Neural cell (in vitro differentiated cells): Measurements from ENCODE around the gene EEF1A1. TPM values are rescaled to one million over a fixed set of nuclear protein-coding genes. Genes with fewer than 3 reads are reported as not detected.
"Not testable (repeated sequence)": the region's sequence is repeated elsewhere in the genome, so short reads cannot be mapped to it uniquely, and the experiment has no call there.

Source experiments
- H2AFZ ChIP-seq: fragments of 200-600, 300-800 bp; sonication (generic), shearing (Covaris generic); 2 replicates; pipeline ENCODE4 v1.6.0; 2014; ENCODE audit warnings: low read depth, mild to moderate bottlenecking, antibody characterized with exemption, low read length, moderate library complexity
- H3F3A ChIP-seq: fragments of 200-600 bp; shearing (Covaris generic); 2 replicates; pipeline ENCODE4 v1.6.1; 2016; ENCODE audit warnings: mild to moderate bottlenecking, moderate library complexity, mixed read lengths, antibody characterized with exemption, low read length; ENCODE audit not compliant: insufficient read depth, poor library complexity, severe bottlenecking
- H3K27ac ChIP-seq: fragments of 200-600, 300-800 bp; sonication (generic), shearing (Covaris generic); 2 replicates; pipeline ENCODE4 v1.5.1; 2014; ENCODE audit warnings: mild to moderate bottlenecking, low read length, moderate library complexity
- H3K27me3 ChIP-seq: fragments of 300-800, 200-600 bp; sonication (generic), shearing (Covaris generic); 2 replicates; pipeline ENCODE4 v1.6.0; 2014; ENCODE audit warnings: mild to moderate bottlenecking, low read depth, low read length, moderate library complexity; ENCODE audit not compliant: insufficient read depth
- H3K36me3 ChIP-seq: fragments of 300-800, 200-600 bp; sonication (generic), shearing (Covaris generic); 2 replicates; pipeline ENCODE4 v1.5.1; 2014; ENCODE audit warnings: mild to moderate bottlenecking, antibody characterized with exemption, low read length, moderate library complexity; ENCODE audit not compliant: insufficient read depth
- H3K4me2 ChIP-seq: fragments of 300-800, 200-600 bp; sonication (generic), shearing (Covaris generic); 2 replicates; pipeline ENCODE4 v1.6.0; 2014; ENCODE audit warnings: mild to moderate bottlenecking, low read length
- H3K4me3 ChIP-seq: fragments of 300-800, 200-600 bp; sonication (generic), shearing (Covaris generic); 2 replicates; pipeline ENCODE4 v1.5.1; 2014; ENCODE audit warnings: mild to moderate bottlenecking, low read length, moderate library complexity
- H3K79me2 ChIP-seq: fragments of 200-600 bp; shearing (Covaris generic); replicated peaks from 2 replicates; pipeline ENCODE4 v1.6.0; 2014; ENCODE audit warnings: mild to moderate bottlenecking, low read length, moderate library complexity; ENCODE audit not compliant: insufficient read depth
- H3K9ac ChIP-seq: fragments of 300-800, 200-600 bp; sonication (generic), shearing (Covaris generic); 2 replicates; pipeline ENCODE4 v1.6.1; 2016; ENCODE audit warnings: mild to moderate bottlenecking, low read length, mixed read lengths
- H3K9me2 ChIP-seq: fragments of 200-600 bp; shearing (Covaris generic); 2 replicates; pipeline ENCODE4 v1.6.1; 2016; ENCODE audit warnings: mild to moderate bottlenecking, low read length, mixed read lengths; ENCODE audit not compliant: insufficient read depth
- H3K9me3 ChIP-seq: fragments of 200-600, 300-800 bp; sonication (generic), shearing (Covaris generic); 2 replicates; pipeline ENCODE4 v1.6.1; 2016; ENCODE audit warnings: mild to moderate bottlenecking, mixed run types, low read length, moderate library complexity, mixed read lengths
- H4K20me1 ChIP-seq: fragments of 200-600 bp; shearing (Covaris generic); 2 replicates; pipeline ENCODE4 v1.6.1; 2016; ENCODE audit warnings: mild to moderate bottlenecking, mixed run types; ENCODE audit not compliant: insufficient read depth
- EP300 ChIP-seq: fragments of 450-650 bp; conservative IDR thresholded peaks from 2 replicates; pipeline ENCODE4 v1.6.1; 2014; ENCODE audit warnings: antibody characterized with exemption, mild to moderate bottlenecking, moderate library complexity; ENCODE audit not compliant: poor library complexity, severe bottlenecking
- EZH2 ChIP-seq: fragments of 200-600, 300-800 bp; shearing (Covaris generic), sonication (generic); IDR thresholded peaks from 2 replicates; pipeline ENCODE4 v1.6.1; 2014; ENCODE audit warnings: antibody characterized with exemption, low read length, borderline replicate concordance, mild to moderate bottlenecking; ENCODE audit not compliant: insufficient read depth, poor library complexity, severe bottlenecking
- MXI1 ChIP-seq: fragments of 450-650 bp; conservative IDR thresholded peaks from 2 replicates; pipeline ENCODE4 v1.6.1; 2014; ENCODE audit warnings: antibody characterized with exemption, mild to moderate bottlenecking; ENCODE audit not compliant: poor library complexity, severe bottlenecking
- POLR2AphosphoS5 ChIP-seq: IDR thresholded peaks from 2 replicates; pipeline ENCODE4 v1.6.1; 2012
- RAD21 ChIP-seq: fragments of 450-650 bp; conservative IDR thresholded peaks from 2 replicates; pipeline ENCODE4 v1.6.1; 2014; ENCODE audit warnings: antibody characterized with exemption, mild to moderate bottlenecking, moderate library complexity
- SMC3 ChIP-seq: fragments of 450-650 bp; conservative IDR thresholded peaks from 2 replicates; pipeline ENCODE4 v1.6.1; 2014; ENCODE audit warnings: antibody characterized with exemption, mild to moderate bottlenecking, moderate library complexity; ENCODE audit not compliant: poor library complexity
- TAF1 ChIP-seq: IDR thresholded peaks from 2 replicates; pipeline ENCODE4 v1.6.1; 2012; ENCODE audit warnings: low read depth
- polyA plus RNA-seq: library from polyadenylated mRNA; depleted of rRNA; stranded (reverse); fragments of >200 nt; gene quantifications from 2 replicates; pipeline ENCODE4 v1.2.3, GENCODE V29; 2014
- TF ChIP-seq, protein P1 (sequence below): IDR thresholded peaks from 2 replicates; pipeline ENCODE4 v1.6.1; 2012; ENCODE audit warnings: borderline replicate concordance
- TF ChIP-seq, protein P2 (sequence below): fragments of 450-650 bp; IDR thresholded peaks from 2 replicates; pipeline ENCODE4 v1.5.1; 2014; ENCODE audit warnings: antibody characterized with exemption, mild to moderate bottlenecking, moderate library complexity; ENCODE audit not compliant: poor library complexity, severe bottlenecking

Gene EEF1A1
- polyA plus RNA-seq, 1 donor from 2014 or later = 10,705 TPM

DNA sequence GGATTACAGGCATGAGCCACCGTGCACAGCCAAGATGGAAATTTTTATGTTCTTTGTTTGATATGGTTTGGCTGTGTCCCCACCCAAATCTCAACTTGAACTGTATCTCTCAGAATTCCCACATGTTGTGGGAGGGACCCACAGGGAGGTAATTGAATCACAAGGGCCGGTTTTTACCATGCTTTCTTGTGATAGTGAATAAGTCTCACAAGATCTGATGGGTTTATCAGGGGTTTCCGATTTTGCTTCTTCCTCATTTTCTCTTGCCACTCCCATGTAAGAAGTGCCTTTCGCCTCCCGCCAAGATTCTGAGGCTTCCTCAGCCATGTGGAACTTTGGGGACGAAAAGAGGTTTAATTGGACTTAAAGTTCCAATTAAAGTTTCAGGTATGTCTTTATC, 14.6 kb downstream of the EEF1A1 start:
- no peak overlapping the region for H3K27ac ChIP-seq
- H3K4me2 ChIP-seq = no peak overlapping the region
- H3K4me3 ChIP-seq = no peak overlapping the region
- H3K9ac ChIP-seq = no peak overlapping the region
- TF ChIP-seq EZH2 = no peak
- no peak for TF ChIP-seq SMC3
- H3K36me3 ChIP-seq = no peaks in the 10 kb centered on the region
- H3F3A ChIP-seq = no peaks in the 10 kb centered on the region
- H3K79me2 ChIP-seq = no peaks in the 10 kb centered on the region
- no peaks in the 10 kb centered on the region for H3K9me2 ChIP-seq
- H3K9me3 ChIP-seq = no peaks in the 10 kb centered on the region
- H3K27me3 ChIP-seq = no peaks in the 10 kb centered on the region
- H2AFZ ChIP-seq = no peak overlapping the region
- no peaks in the 10 kb centered on the region for H4K20me1 ChIP-seq

DNA sequence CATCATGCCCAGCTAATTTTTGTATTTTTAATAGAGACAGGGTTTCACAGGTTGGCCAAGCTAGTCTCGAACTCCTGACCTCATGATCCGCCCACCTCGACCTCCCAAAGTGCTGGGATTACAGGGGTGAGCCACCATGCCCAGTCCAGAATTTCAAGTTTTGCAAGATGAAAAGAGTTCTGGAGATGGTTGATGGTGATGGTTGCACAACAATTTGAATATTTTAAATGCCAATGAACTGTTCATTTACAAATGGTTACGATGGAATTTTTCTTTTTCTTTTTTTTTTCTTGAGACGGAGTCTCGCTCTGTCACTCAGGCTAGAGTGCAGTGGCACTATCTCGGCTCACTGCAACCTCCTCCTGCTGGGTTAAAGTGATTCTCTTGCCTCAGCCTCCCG, 15.1 kb downstream of the EEF1A1 start:
- not testable (repeated sequence) for H3K9me3 ChIP-seq, H3K36me3 ChIP-seq, H3K9me2 ChIP-seq, H2AFZ ChIP-seq, H3K27ac ChIP-seq, H3K4me3 ChIP-seq, H3K27me3 ChIP-seq, H3K79me2 ChIP-seq, H3K9ac ChIP-seq, H4K20me1 ChIP-seq, H3F3A ChIP-seq, H3K4me2 ChIP-seq

DNA sequence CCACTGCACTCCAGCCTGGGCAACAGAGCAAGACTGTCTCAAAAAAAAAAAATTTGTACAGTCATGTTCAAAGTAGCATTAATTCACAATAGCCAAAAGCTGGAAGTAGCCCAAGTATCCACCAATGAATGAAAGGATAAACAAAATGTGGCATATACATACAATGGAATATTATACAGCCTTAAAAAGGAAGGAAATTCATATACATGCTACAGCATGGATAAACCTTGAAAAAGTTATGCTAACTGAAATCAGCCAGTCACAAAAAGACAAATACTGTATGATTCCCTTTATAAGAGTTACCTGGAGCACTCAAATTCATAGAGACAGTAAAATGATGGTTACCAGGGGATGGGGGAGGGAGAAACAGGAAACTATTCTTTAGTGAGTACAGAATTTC, 15.7 kb downstream of the EEF1A1 start:
- Histone ChIP-seq H3K9ac (no peak overlapping the region), H3K4me3 (no peak overlapping the region), H3K36me3 (no peaks in the 10 kb centered on the region), H3K79me2 (no peaks in the 10 kb centered on the region), H2AFZ (no peak overlapping the region), H4K20me1 (no peaks in the 10 kb centered on the region), H3K9me2 (no peaks in the 10 kb centered on the region), H3K9me3 (no peaks in the 10 kb centered on the region), H3K27ac (no peak overlapping the region), H3K27me3 (no peaks in the 10 kb centered on the region), H3K4me2 (no peak overlapping the region), H3F3A (no peaks in the 10 kb centered on the region)
- TF ChIP-seq, protein P1, sequence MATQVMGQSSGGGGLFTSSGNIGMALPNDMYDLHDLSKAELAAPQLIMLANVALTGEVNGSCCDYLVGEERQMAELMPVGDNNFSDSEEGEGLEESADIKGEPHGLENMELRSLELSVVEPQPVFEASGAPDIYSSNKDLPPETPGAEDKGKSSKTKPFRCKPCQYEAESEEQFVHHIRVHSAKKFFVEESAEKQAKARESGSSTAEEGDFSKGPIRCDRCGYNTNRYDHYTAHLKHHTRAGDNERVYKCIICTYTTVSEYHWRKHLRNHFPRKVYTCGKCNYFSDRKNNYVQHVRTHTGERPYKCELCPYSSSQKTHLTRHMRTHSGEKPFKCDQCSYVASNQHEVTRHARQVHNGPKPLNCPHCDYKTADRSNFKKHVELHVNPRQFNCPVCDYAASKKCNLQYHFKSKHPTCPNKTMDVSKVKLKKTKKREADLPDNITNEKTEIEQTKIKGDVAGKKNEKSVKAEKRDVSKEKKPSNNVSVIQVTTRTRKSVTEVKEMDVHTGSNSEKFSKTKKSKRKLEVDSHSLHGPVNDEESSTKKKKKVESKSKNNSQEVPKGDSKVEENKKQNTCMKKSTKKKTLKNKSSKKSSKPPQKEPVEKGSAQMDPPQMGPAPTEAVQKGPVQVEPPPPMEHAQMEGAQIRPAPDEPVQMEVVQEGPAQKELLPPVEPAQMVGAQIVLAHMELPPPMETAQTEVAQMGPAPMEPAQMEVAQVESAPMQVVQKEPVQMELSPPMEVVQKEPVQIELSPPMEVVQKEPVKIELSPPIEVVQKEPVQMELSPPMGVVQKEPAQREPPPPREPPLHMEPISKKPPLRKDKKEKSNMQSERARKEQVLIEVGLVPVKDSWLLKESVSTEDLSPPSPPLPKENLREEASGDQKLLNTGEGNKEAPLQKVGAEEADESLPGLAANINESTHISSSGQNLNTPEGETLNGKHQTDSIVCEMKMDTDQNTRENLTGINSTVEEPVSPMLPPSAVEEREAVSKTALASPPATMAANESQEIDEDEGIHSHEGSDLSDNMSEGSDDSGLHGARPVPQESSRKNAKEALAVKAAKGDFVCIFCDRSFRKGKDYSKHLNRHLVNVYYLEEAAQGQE = no peak
- TF ChIP-seq RAD21 (no peak), TAF1 (no peak), EZH2 (no peak), POLR2AphosphoS5 (no peak), SMC3 (no peak), EP300 (no peak), MXI1 (no peak)
- TF ChIP-seq, protein P2, sequence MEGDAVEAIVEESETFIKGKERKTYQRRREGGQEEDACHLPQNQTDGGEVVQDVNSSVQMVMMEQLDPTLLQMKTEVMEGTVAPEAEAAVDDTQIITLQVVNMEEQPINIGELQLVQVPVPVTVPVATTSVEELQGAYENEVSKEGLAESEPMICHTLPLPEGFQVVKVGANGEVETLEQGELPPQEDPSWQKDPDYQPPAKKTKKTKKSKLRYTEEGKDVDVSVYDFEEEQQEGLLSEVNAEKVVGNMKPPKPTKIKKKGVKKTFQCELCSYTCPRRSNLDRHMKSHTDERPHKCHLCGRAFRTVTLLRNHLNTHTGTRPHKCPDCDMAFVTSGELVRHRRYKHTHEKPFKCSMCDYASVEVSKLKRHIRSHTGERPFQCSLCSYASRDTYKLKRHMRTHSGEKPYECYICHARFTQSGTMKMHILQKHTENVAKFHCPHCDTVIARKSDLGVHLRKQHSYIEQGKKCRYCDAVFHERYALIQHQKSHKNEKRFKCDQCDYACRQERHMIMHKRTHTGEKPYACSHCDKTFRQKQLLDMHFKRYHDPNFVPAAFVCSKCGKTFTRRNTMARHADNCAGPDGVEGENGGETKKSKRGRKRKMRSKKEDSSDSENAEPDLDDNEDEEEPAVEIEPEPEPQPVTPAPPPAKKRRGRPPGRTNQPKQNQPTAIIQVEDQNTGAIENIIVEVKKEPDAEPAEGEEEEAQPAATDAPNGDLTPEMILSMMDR = no peak
